NB4 (cell line): ENCODE measurements around the gene TBX2.

Experiments
- CTCF ChIP-seq: IDR thresholded peaks from one replicate; pipeline ENCODE4 v1.5.1; 2012; ENCODE audit warnings: low read depth, low read length
- POLR2A ChIP-seq: IDR thresholded peaks from 2 replicates; pipeline ENCODE4 v1.6.1; 2011; ENCODE audit warnings: mild to moderate bottlenecking; ENCODE audit not compliant: insufficient read length; ENCODE audit errors: extremely low read depth

GRCh38 chr17:61456061-61456681, 56.5 kb downstream of the TBX2 start:
- TF ChIP-seq CTCF (no peak), POLR2A (no peak)
